ENCODE results near the gene EML4.
"Not testable (repeated sequence)": the region's sequence is repeated elsewhere in the genome, so short reads cannot be mapped to it uniquely, and the experiment has no call there.

Gene EML4

GRCh38 chr2:42171396-42171980 lies 2.3 kb downstream of the EML4 start:
- DNase-seq (ENCODE audit: low read depth), result no peak

- DNase-seq (ENCODE audit: low read depth), result no peak
These were observed 2.9 kb downstream of the EML4 start for GRCh38 chr2:42172020-42172419.

- no peak for DNase-seq (ENCODE audit: low read depth)
These were observed 3.4 kb downstream of the EML4 start for GRCh38 chr2:42172566-42172965.

- not testable (repeated sequence) for DNase-seq (ENCODE audit: low read depth)
These were observed 4.3 kb downstream of the EML4 start for GRCh38 chr2:42173467-42173866.

GRCh38 chr2:42176992-42177738 lies 8.0 kb downstream of the EML4 start:
- DNase-seq (ENCODE audit: low read depth), result no peak

GRCh38 chr2:42178335-42178734 lies 9.2 kb downstream of the EML4 start:
- no peak for DNase-seq (ENCODE audit: low read depth)

GRCh38 chr2:42180300-42180699 lies 11.1 kb downstream of the EML4 start:
- peak; percentile 17 for DNase-seq (ENCODE audit: low read depth)

GRCh38 chr2:42182654-42183308 lies 13.6 kb downstream of the EML4 start:
- DNase-seq (ENCODE audit: low read depth), result no peak

GRCh38 chr2:42183775-42184174 lies 14.6 kb downstream of the EML4 start:
- no peak for DNase-seq (ENCODE audit: low read depth)

- DNase-seq (ENCODE audit: low read depth), result no peak
These were observed 15.2 kb downstream of the EML4 start for GRCh38 chr2:42184346-42184745.

- DNase-seq (ENCODE audit: low read depth), result peak; percentile 13
These were observed 16.2 kb downstream of the EML4 start for GRCh38 chr2:42185220-42185921.

- no peak for DNase-seq (ENCODE audit: low read depth)
These were observed 17.2 kb downstream of the EML4 start for GRCh38 chr2:42186366-42186765.

- DNase-seq (ENCODE audit: low read depth), result no peak
These were observed 17.9 kb downstream of the EML4 start for GRCh38 chr2:42186945-42187632.

- no peak for DNase-seq (ENCODE audit: low read depth)
These were observed 18.7 kb downstream of the EML4 start for GRCh38 chr2:42187886-42188285.

- DNase-seq (ENCODE audit: low read depth), result no peak
These were observed 20.0 kb downstream of the EML4 start for GRCh38 chr2:42189235-42189566.

- no peak for DNase-seq (ENCODE audit: low read depth)
These were observed 21.0 kb downstream of the EML4 start for GRCh38 chr2:42190191-42190590.

GRCh38 chr2:42191285-42192009 lies 22.3 kb downstream of the EML4 start:
- DNase-seq (ENCODE audit: low read depth), result no peak

- DNase-seq (ENCODE audit: low read depth), result no peak
These were observed 22.8 kb downstream of the EML4 start for GRCh38 chr2:42192010-42192373.

- no peak for DNase-seq (ENCODE audit: low read depth)
These were observed 23.8 kb downstream of the EML4 start for GRCh38 chr2:42192652-42193566.

- DNase-seq (ENCODE audit: low read depth), result no peak
These were observed 24.6 kb downstream of the EML4 start for GRCh38 chr2:42193722-42194187.
